SU-DHL-6 (cell line): Measurements from ENCODE around the gene VSIG10L.

Experiments
- H2AFZ ChIP-seq: fragments of 200-600 bp; sonication (generic); 2 replicates; pipeline ENCODE4 v1.6.1; 2014; ENCODE audit warnings: low read depth, mild to moderate bottlenecking, moderate library complexity, mixed read lengths, antibody characterized with exemption, low read length; ENCODE audit not compliant: severe bottlenecking
- H3F3A ChIP-seq: fragments of 200-600 bp; shearing (Covaris generic); 2 replicates; pipeline ENCODE4 v1.6.0; 2016; ENCODE audit warnings: antibody characterized with exemption, mild to moderate bottlenecking; ENCODE audit not compliant: insufficient read depth
- H3K27ac ChIP-seq: fragments of 200-600 bp; sonication (generic); 2 replicates; pipeline ENCODE4 v1.5.1; 2016; ENCODE audit warnings: low read depth, mild to moderate bottlenecking, low read length, moderate library complexity, mixed read lengths
- H3K27me3 ChIP-seq: fragments of 200-600 bp; sonication (generic), shearing (Covaris generic); 2 replicates; pipeline ENCODE4 v1.6.0; 2014; ENCODE audit warnings: mild to moderate bottlenecking, low read length
- H3K36me3 ChIP-seq: fragments of 200-600 bp; sonication (generic); 2 replicates; pipeline ENCODE4 v1.6.1; 2014; ENCODE audit warnings: mild to moderate bottlenecking, low read length, mixed read lengths
- H3K4me2 ChIP-seq: fragments of 300-600, 200-600 bp; shearing (Covaris generic), sonication (generic); 2 replicates; pipeline ENCODE4 v1.6.0; 2014; ENCODE audit warnings: low read length, low read depth, mild to moderate bottlenecking; ENCODE audit not compliant: poor library complexity, severe bottlenecking
- H3K4me3 ChIP-seq: fragments of 200-600 bp; sonication (generic); 2 replicates; pipeline ENCODE4 v1.5.1; 2014; ENCODE audit warnings: antibody characterized with exemption, low read length, mild to moderate bottlenecking, mixed read lengths; ENCODE audit not compliant: insufficient read depth, poor library complexity, severe bottlenecking
- H3K79me2 ChIP-seq: fragments of 200-600 bp; sonication (generic); 2 replicates; pipeline ENCODE4 v1.6.1; 2014; ENCODE audit warnings: mild to moderate bottlenecking, low read length, moderate library complexity; ENCODE audit not compliant: insufficient read depth
- H3K9ac ChIP-seq: fragments of 200-600 bp; sonication (generic); 2 replicates; pipeline ENCODE4 v1.7.0; 2014; ENCODE audit warnings: mild to moderate bottlenecking, low read length
- H3K9me2 ChIP-seq: fragments of 200-600 bp; sonication (generic); replicated peaks from 2 replicates; pipeline ENCODE4 v1.6.1; 2014; ENCODE audit warnings: low read length; ENCODE audit not compliant: insufficient read depth
- H3K9me3 ChIP-seq: fragments of 200-600 bp; sonication (generic); 2 replicates; pipeline ENCODE4 v1.6.1; 2014; ENCODE audit warnings: low read length, mixed read lengths; ENCODE audit not compliant: insufficient read depth
- H4K20me1 ChIP-seq: fragments of 200-600 bp; sonication (generic); 2 replicates; pipeline ENCODE4 v1.6.1; 2014; ENCODE audit warnings: low read depth, mild to moderate bottlenecking, antibody characterized with exemption, low read length, moderate library complexity, mixed read lengths
- EZH2phosphoT487 ChIP-seq: fragments of 200-600 bp; sonication (generic), shearing (Covaris generic); conservative IDR thresholded peaks from 2 replicates; pipeline ENCODE4 v1.6.1; 2018; ENCODE audit warnings: mild to moderate bottlenecking, antibody characterized with exemption, low read length, moderate library complexity, mixed read lengths
- TF ChIP-seq, protein P1 (sequence below): fragments of 200-600 bp; sonication (generic); IDR thresholded peaks from one replicate; pipeline ENCODE4 v1.5.1; 2017; ENCODE audit warnings: antibody characterized with exemption, mild to moderate bottlenecking, low read length, moderate library complexity; ENCODE audit not compliant: insufficient read depth, poor library complexity, severe bottlenecking

VSIG10L gene

GRCh38 chr19:51339687-51340656 is 2.0 kb downstream of the VSIG10L start:
- peak overlapping the region; percentile 51; the same call in 1 of the 2 replicates for H3K9ac ChIP-seq
- TF ChIP-seq, protein P1, sequence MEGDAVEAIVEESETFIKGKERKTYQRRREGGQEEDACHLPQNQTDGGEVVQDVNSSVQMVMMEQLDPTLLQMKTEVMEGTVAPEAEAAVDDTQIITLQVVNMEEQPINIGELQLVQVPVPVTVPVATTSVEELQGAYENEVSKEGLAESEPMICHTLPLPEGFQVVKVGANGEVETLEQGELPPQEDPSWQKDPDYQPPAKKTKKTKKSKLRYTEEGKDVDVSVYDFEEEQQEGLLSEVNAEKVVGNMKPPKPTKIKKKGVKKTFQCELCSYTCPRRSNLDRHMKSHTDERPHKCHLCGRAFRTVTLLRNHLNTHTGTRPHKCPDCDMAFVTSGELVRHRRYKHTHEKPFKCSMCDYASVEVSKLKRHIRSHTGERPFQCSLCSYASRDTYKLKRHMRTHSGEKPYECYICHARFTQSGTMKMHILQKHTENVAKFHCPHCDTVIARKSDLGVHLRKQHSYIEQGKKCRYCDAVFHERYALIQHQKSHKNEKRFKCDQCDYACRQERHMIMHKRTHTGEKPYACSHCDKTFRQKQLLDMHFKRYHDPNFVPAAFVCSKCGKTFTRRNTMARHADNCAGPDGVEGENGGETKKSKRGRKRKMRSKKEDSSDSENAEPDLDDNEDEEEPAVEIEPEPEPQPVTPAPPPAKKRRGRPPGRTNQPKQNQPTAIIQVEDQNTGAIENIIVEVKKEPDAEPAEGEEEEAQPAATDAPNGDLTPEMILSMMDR = no peak
- no peak for TF ChIP-seq EZH2phosphoT487
- no peaks in the 10 kb centered on the region for H4K20me1 ChIP-seq
- no peaks in the 10 kb centered on the region for H3K9me3 ChIP-seq
- no peaks in the 10 kb centered on the region for H3K36me3 ChIP-seq
- H3K79me2 ChIP-seq = no peaks in the 10 kb centered on the region
- peak overlapping the region; percentile 88 for H2AFZ ChIP-seq
- H3F3A ChIP-seq = no peaks in the 10 kb centered on the region
- H3K27me3 ChIP-seq = no peaks in the 10 kb centered on the region
- H3K27ac ChIP-seq = no peak overlapping the region
- H3K9me2 ChIP-seq = no peaks in the 10 kb centered on the region
- peak overlapping the region; percentile 92 for H3K4me2 ChIP-seq
- peak overlapping the region; percentile 63 for H3K4me3 ChIP-seq

- Histone ChIP-seq H3K9me3 (no peaks in the 10 kb centered on the region), H3F3A (no peaks in the 10 kb centered on the region), H3K9me2 (no peaks in the 10 kb centered on the region), H3K36me3 (no peaks in the 10 kb centered on the region), H3K27me3 (no peaks in the 10 kb centered on the region), H3K4me2 (peak overlapping the region; percentile 92), H3K4me3 (peak overlapping the region; percentile 63), H2AFZ (peak overlapping the region; percentile 88), H3K27ac (no peak overlapping the region), H3K9ac (peak overlapping the region; percentile 51), H3K79me2 (no peaks in the 10 kb centered on the region), H4K20me1 (no peaks in the 10 kb centered on the region)
- no peak for TF ChIP-seq EZH2phosphoT487
- TF ChIP-seq, protein P1 = no peak
These were observed 2.6 kb downstream of the VSIG10L start for GRCh38 chr19:51339313-51339686.

GRCh38 chr19:51338563-51339312 is 3.2 kb downstream of the VSIG10L start:
- H3K27me3 ChIP-seq = no peaks in the 10 kb centered on the region
- H3K9ac ChIP-seq = peak overlapping the region; percentile 51
- H2AFZ ChIP-seq = peak overlapping the region; percentile 88
- H3K4me3 ChIP-seq = peak overlapping the region; percentile 63
- no peaks in the 10 kb centered on the region for H3F3A ChIP-seq
- H3K9me2 ChIP-seq = no peaks in the 10 kb centered on the region
- peak overlapping the region; percentile 92 for H3K4me2 ChIP-seq
- H3K36me3 ChIP-seq = no peaks in the 10 kb centered on the region
- H3K9me3 ChIP-seq = no peaks in the 10 kb centered on the region
- no peak overlapping the region for H3K27ac ChIP-seq
- TF ChIP-seq EZH2phosphoT487 = no peak
- TF ChIP-seq, protein P1 = peak; percentile 96
- no peaks in the 10 kb centered on the region for H3K79me2 ChIP-seq
- H4K20me1 ChIP-seq = no peaks in the 10 kb centered on the region
